AML-193 (cell line): ENCODE data around the gene SLC41A2.

Source experiments
- DNase-seq, 2 experiments: peaks; one replicate each; lab custom pipeline; 2025; lab: John Stamatoyannopoulos, UW

SLC41A2 gene

DNA sequence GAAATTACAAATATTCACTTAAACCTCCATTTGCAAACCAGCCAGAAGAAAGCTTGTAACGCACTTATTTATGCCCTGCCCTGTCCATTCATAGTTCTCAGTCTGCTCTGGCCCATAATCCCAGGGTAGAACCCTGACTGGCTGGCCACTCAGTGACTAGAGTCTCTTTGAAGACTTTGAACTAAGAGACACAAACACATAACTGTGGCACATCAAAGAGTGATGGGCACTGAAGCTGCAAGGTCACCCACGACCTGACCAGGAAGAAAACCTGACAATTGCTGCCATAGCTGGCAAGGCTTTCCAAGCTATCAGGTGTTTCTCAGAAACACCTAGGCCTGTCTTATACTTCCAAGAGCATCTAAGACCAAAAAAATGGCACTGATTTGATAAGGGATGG is 28.7 kb downstream of the SLC41A2 start:
- no peak for DNase-seq

DNA sequence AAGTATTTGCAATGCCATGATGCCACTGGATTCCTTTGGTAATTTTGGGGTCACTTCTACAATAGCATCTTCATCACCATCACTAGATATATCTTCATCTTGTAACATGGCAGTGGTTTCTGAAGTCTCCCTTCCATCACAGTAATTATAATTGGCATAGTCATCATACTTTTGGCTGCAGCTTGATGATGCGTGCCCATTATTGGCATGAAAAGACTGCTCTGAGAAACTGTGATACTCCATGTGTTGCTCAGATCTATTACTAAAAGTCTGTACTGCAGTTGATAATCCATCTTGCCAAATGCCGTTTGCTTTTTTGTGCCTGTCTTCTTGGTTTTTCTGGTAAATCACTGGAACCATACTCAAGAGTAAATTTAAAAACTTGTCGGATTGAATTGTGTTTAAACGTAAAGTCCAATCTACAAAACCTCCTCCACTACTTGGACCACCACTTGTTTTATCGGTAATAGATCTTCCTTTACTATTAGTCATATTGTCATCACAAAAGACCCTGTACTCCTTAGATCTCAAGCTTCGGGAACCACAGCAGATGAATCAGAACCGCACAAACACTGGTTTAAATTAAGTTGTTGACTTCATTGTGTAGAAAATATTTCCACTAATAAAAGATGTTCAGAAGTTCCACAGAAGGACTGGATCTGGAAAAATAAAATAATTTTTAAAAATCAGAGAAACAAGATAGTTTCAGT is 29.9 kb downstream of the SLC41A2 start:
- DNase-seq: no peak

DNA sequence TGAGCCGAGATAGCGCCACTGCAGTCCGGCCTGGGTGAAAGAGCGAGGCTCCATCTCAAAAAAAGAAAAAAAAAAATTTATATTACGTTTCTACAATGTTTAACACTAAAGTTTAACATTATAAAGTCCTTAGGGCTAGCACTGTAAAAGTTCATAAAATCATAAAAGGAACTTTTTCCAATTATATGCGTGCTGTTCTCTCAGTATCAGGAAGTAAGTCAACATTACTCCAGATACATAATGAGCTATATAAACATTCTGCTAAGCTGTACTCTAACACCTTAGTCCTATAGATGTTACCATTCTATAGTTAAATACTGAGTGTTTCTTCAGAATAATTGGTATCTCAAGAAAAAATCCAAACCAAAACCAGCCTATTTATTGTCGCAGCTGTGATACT is 32.6 kb downstream of the SLC41A2 start:
- no peak for DNase-seq

DNA sequence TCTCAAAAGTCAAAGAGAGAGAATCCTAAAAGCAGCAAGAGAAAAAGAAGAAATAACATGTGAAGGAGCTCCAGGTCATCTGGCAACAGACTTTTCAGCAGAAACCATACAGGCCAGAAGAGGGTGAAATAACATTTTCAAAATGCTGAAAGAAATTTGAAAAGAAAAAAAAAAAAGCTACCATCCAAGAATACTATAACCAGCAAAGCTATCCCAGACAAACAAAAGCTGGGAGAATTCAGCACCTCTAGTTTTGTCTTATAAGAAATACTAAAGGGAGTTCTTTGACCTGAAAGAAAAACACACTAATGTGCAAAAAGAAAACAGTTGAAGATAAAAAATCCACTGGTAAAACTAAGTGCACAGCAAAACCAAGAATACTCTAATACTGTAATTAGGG is 36.8 kb downstream of the SLC41A2 start:
- DNase-seq: no peak

DNA sequence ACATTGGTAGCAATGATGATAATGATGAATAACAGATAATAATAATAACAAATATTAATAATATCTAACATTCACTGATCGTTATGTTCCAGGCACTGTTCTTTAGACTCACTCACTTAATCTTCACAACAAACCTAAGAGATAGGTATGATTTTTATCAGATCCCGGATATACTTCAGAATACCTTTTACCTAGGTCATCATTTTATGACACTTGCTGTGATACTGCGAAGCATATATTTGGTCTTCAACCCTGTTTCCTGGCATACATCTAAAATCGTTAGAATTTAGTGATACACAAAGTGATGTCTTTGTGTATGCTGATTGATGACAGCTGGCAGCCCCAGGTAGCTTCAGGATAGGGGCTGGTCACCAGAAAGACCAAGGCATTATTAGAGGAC is 46.1 kb downstream of the SLC41A2 start:
- DNase-seq: no peak

DNA sequence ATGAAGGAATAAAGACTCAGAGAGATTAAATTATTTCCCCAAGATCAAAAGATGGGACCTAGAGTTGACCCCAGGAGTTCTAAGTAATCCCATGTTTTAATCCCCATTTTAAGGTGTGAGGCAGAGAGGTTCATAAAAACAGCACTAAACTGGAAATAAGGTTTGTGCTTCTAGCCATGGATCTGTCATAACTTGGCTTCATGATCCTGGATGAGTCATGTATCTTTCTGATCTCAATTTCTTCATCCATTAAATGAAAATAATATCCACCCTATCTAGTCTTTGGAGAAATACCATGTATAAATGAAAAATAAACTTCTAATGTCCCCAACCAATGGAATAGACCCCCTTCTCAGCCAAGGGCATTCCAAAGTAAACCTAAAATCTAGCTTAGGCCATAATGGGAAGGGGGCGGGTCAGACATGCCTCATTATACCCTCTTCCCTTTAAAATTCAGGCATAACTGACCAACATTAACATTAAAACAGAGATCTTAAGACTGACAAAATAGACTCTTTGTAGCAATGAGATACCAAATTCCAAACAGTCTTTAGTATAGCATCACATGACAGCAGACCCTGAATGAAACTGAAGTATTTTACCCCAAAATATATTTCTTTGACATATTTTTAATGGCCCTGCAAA is 47.8 kb downstream of the SLC41A2 start:
- no peak for DNase-seq

DNA sequence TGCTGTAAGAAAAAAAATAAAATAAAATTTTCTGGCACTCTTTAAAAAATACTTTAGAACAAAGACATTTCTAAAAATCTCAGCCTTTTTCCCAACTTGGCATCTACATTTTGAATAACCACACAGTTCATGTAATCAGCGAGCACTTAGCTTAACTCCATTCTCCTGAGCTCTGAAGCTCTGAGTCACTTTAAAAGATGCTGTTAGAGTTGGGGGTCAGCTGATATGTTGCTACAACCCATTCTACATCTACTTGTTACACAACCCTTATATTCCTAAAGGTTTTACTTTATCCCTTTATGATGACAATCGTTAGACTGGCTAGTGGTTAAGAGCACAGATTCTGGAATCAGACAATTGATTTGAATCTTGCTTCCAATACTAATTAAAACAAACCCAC is 48.3 kb downstream of the SLC41A2 start:
- no peak for DNase-seq
